GM18517 (cell line): Measurements from ENCODE around the gene RNF167.
"Not testable (repeated sequence)": the region's sequence is repeated elsewhere in the genome, so short reads cannot be mapped to it uniquely, and the experiment has no call there.

Experiments used
- ATAC-seq: cut with Tn5 transposase; IDR thresholded peaks from one replicate; pipeline ENCODE4 v1.9.1; 2021; ENCODE audit warnings: mild to moderate bottlenecking, moderate library complexity; ENCODE audit not compliant: unreplicated experiment

The RNF167 gene

DNA sequence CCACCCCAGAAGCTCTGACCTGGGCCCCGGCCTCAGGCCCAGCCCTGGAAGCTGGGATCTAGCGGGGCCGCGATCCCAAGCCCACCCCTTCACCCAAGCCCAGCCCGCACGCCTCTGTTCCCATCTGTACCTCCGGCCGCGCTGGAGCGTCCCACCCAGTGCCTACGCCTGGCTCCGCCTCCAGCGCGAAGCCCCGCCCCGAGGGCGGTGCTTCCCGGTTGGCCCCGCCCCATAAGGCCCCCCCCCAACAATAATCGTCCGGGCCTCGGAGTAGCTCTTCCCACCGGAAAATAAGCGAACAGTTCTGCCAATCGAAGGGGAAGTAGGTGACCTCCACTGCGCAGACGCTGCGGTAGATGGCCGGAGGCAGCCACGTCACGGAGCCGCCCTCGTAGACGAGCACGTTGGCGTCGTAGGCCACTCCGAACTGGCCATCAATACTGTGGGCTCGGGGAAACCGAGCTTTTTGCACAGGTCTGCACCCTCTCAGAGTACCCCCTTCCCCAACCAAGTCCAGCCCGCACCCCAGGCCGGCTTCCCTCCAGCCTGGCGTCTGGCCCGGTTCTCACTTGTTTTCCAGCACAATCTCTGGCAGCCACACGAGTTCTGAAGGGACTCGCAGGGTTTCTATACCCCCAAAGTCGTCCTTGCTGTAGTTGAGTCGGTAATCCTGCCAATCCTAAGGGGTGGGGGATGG lies 38.3 kb upstream of the RNF167 start:
- ATAC-seq: no peak

DNA sequence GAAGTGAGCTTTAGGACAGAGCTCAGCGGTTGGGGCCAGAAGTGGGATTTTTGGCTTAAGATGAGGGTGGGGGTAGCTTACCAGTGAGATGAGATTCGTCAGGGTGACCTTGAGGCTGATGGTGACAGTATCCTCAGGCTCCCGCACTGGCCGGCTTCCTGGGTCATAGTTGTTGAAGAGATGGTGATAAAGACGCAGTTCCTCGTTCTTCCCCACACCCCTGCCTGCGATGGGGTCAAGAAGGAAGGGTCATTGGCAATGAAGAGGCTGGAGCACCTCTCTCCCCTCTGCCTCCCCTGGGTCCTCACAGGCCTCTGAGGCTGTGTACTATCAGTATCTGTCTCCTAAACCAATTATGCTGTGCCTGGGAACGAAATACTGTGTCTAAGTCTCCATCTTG lies 37.5 kb upstream of the RNF167 start:
- no peak for ATAC-seq

DNA sequence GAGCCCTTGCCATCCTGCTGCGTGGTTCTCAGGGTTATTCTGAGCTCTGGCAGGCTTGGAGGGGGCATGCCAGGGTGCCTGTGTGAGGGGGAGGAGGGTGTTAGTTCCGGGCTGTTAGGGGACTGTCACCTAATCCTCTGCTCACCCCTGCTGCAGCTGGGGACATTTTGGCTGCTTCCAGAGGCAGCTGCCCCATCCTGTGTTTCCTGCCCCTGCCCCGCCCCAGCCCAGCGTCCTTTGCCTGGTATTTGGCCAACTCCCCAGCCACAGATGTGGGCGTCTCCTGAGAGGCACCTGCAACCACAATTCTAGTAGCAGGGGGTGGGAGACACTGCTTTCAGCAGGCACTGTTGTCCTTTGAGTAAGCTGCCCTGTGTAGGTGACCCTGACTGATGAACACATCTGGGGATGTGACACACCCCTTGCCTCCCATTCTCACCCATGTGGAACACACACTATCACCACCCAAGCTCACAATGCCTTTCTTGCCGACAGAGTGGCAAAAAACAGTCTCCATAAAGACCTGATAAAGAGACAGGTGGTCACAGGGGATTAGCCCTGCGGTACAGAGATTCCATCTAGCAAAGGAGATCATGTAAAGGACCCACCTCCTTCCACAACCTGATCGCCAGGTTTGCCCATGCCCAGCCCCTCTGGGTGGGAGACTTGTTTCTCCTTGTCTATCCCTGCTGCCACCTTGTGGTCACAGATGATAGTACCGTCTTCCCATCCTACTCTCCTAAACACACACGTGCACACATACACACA lies 36.8 kb upstream of the RNF167 start, which contains the start of gene CHRNE:
Gene CHRNE, minus strand, starts transcription at position 48 of the 768 bp plus-strand sequence. Its CDS starts 35 bp downstream, at position 13.
- ATAC-seq: no peak

DNA sequence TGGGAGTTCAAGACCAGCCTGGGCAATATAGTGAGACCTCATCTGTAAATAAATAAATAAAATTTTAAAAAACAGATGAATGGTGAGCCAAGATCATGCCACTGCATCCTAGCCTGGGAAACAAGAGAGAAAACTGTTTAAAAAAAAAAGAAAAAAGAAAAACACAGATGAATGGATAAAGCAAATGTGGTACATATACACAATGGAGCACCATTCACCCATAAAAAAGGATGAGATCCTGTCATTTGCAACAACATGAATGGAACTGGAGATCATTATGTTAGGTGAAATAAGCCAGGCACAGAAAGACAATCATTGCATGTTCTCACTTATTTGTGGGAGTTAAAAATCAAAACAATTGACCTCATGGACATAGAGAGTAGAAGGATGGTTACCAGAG lies 33.4 kb upstream of the RNF167 start:
- not testable (repeated sequence) for ATAC-seq

DNA sequence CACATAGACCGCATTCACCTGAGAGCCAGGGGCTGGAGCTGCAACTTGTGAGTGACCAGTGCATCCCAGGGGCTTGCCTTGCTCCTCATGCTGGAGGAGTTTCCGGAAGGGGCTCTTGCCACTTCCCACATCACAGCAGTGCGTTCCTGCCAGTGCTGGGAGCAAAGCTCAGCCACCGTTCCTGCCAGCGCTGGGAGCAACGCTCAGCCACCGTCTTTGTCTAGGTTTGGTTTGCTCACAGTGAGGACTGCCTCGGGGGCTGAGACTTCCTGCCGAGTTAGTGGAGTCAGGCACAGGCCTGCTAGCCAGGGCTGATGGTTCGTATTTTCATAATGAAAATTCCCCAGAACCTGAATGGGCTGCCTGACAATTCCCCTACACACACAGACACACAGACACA lies 31.8 kb upstream of the RNF167 start:
- no peak for ATAC-seq

DNA sequence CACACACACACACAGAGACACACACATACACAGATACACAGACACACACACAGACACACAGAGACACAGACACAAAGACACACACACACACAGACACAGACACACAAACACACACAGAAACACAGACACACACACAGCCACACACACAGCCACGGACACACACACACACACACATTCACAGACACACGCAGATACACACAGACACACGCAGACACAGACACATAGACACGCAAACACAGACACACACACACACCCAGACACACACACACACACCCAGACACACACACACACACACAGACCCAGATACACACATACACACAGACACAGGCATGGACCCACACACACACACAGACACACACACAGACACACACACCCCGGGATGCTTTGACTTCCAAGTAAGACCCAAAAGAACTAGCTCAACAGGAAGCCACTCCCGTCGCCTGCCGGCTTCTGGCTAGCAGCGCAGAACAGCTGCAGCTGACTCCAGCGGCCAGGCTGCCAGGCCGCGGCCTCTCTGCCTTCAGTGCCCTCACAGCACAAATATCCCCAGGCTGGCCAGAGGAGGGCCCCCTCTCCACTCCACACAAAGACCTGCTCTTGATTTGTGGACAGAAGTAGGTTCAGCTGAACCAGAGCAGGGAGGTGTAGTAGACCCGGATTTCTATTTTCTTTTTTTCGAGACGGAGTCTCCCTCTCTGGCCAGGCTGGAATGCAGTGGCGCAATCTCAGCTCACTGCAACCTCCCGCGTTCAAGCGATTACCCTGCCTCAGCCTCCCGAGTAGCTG lies 31.2 kb upstream of the RNF167 start:
- ATAC-seq: no peak

DNA sequence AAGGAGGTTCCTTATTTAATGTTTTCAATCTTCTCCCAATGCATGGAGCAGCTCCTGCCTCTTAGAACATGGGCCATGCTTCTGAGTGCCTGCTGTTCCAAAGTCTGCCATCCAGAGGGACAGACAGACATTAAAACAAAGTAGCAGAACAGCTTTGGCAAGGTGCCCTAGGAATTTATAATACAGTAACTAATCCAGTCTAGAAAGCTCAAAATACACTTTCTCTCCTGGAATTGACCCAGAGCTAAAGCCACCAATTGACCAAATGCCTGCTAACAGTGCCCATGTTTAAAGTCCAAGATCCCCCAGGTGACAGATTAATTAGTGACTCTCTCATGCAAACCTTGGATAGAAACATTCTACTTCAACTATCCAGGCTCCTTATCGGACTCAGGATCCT lies 26.1 kb upstream of the RNF167 start:
- no peak for ATAC-seq

DNA sequence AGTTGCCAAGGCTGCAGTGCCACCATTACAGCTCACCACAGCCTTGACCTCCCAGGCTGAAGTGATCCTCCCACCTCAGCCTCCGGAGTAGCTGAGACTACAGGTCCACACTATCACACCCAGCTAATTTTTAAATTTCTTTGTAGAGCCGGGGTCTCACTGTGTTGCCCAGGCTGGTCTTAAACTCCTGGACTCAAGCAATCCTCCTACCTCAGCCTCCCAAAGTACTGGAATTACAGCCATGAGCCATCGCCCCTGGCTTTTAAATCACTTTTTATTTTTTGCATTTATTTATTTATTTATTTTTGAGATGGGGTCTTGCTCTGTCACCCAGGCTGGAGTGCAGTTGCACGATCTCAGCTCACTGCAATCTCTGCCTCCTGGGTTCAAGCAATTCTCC lies 25.5 kb upstream of the RNF167 start:
- not testable (repeated sequence) for ATAC-seq

DNA sequence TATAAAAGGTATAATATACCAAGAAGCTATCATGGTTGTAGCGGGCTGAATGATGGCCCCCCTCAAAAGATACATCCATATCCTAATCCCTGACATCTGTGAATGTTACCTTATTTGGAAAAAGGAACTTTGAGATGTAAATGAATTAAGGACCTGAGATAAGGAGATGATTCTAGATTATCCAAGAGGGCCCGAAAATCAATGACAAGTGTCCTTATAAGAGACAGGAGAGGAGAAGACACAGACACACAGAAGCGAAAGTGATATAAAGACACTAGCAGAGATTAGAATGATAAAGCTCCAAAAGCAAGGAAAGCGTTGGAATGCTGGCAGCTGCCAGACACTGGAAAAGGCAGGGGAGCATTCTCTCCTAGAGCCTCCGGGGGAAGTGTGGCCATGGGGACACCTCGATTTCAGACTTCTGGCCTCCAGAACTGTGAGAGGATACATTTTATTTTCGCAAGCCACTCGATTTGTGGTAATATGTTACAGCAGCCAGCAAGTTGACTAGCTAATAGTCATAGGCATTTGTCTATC lies 20.5 kb upstream of the RNF167 start:
- no peak for ATAC-seq

DNA sequence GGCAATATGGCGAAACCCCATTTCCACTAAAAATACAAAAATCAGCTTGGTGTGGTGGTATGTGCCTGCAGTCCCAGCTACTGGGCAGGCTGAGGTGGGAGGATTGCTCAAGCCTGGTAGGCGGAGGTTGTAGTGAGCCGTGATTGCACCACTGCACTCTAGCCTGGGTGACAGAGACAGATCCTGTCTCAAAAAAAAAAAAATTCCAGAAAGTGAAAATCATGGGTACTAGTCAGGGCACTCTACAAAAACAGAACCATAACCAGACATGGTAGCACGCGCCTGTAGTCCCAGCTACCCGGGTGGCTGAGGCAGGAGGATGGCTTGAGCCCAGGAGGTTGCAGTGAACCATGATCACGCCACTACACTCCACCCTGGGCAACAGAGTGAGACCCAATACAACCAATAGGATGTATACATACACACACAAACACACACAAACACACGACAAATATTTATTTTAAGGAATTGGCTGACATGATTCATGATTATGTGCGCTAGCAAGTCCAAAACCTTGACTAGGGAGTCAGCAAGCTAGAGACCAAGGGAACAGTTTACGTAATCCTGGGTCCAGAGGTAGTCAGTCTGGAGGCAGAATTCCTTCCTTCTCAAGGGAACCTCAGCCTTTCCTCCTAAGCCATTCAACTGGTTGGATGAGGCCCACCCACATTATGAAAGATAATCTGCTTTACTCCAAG lies 19.6 kb upstream of the RNF167 start:
- ATAC-seq: no peak

DNA sequence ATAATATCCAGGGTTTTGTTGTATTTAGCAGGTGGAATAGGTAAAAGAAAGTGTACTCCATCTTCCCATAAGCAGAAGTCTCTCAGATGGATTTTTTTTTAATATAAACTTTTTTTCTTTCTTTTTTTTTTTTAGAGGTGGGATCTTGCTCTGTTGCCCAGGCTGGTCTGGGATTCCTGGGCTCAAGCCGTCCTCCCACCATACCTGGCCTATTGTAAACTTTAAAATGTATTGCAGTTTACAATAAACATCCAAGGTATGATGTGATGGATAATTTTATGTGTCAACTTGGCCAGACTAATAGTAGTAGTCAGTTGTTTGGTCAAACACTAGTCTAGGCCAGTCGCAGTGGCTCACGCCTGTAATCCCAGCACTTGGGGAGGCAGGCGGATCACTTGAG lies 18.7 kb upstream of the RNF167 start:
- ATAC-seq: no peak

DNA sequence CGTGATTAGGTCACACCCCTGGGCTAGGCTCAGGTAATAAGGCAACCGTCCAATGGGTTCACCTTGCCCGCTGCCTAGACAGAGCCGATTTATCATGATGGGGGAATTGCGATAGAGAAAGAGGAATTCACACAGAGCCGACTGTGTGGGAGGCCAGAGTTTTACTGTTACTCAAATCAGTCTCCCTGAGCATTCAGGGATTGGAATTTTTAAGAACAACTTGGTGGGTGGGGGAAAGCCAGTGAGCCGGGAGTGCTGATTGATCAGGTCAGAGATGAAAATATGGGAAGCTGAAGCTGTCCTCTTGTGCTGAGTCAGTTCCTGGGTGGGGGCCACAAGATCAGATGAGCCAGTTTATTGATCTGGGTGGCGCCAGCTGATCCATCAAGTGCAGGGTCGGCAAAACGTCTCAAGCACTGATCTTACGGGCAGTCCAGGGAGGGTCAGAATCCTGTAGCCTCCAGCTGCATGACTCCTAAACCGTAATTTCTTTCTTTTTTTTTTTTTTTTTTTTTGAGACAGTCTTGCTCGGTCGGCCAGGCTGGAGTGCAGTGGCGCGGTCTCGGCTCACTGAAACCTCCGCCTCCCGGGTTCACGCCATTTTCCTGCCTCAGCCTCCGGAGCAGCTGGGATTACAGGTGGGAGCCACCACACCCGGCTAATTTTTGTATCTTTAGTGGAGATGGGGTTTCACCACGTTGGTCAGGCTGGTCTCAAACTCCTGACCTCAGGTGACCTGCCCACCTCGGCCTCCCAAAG lies 13.3 kb upstream of the RNF167 start:
- not testable (repeated sequence) for ATAC-seq

DNA sequence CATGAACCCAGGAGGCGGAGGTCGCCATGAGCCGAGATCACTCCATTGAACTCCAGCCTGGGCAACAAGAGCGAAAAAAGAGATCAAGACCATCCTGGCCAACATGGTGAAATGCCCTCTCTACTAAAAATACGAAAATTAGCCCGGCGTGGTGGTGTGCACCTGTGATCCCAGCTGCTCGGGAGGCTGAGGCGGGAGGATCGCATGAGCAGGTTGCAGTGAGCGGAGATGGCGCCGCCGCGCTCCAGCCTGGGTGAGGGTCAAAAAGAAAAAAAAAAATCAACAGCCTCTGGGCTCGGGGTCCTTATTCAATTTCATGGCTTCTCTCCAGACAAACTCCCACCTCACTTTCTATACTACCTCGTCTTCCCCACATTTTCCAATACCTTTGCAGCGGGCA lies 11.2 kb upstream of the RNF167 start:
- no peak for ATAC-seq

DNA sequence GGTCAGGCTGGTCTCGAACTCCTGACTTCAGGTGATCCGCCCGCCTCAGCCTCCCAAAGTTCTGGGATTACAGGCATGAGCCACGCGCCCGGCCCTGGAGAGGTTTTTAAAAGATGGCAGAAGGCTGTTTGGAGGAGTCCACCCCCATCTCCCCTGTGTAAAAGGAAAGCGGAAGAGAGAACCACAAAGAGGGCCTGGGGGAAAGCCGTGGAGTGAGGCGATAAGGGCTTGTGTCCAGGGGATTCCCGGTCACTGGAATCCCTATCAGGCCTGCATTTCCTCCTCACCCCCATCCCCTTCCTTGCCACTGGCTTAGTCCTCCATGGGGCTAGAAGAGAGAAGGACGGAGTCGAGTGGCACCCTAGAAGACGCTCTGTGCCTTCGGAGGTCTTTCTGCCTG lies 8.1 kb upstream of the RNF167 start, which contains the start of gene GP1BA:
Gene GP1BA, plus strand, starts transcription at position 315 of the 400 bp plus-strand sequence. CDS start 328 bp downstream, outside the sequence.
- no peak for ATAC-seq

DNA sequence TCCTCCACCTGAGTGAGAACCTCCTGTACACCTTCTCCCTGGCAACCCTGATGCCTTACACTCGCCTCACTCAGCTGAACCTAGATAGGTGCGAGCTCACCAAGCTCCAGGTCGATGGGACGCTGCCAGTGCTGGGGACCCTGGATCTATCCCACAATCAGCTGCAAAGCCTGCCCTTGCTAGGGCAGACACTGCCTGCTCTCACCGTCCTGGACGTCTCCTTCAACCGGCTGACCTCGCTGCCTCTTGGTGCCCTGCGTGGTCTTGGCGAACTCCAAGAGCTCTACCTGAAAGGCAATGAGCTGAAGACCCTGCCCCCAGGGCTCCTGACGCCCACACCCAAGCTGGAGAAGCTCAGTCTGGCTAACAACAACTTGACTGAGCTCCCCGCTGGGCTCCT lies 7.3 kb upstream of the RNF167 start:
- no peak for ATAC-seq

DNA sequence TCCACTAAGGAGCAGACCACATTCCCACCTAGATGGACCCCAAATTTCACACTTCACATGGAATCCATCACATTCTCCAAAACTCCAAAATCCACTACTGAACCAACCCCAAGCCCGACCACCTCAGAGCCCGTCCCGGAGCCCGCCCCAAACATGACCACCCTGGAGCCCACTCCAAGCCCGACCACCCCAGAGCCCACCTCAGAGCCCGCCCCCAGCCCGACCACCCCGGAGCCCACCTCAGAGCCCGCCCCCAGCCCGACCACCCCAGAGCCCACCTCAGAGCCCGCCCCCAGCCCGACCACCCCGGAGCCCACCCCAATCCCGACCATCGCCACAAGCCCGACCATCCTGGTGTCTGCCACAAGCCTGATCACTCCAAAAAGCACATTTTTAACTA lies 6.4 kb upstream of the RNF167 start:
- ATAC-seq: no peak

DNA sequence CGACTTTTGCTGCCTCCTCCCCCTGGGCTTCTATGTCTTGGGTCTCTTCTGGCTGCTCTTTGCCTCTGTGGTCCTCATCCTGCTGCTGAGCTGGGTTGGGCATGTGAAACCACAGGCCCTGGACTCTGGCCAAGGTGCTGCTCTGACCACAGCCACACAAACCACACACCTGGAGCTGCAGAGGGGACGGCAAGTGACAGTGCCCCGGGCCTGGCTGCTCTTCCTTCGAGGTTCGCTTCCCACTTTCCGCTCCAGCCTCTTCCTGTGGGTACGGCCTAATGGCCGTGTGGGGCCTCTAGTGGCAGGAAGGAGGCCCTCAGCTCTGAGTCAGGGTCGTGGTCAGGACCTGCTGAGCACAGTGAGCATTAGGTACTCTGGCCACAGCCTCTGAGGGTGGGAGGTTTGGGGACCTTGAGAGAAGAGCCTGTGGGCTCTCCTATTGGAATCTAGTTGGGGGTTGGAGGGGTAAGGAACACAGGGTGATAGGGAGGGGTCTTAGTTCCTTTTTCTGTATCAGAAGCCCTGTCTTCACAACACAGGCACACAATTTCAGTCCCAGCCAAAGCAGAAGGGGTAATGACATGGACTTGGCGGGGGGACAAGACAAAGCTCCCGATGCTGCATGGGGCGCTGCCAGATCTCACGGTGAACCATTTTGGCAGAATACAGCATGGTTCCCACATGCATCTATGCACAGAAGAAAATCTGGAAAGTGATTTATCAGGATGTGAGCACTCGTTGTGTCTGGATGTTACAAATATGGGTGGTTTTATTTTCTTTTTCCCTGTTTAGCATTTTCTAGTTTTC lies 5.7 kb upstream of the RNF167 start:
- no peak for ATAC-seq

DNA sequence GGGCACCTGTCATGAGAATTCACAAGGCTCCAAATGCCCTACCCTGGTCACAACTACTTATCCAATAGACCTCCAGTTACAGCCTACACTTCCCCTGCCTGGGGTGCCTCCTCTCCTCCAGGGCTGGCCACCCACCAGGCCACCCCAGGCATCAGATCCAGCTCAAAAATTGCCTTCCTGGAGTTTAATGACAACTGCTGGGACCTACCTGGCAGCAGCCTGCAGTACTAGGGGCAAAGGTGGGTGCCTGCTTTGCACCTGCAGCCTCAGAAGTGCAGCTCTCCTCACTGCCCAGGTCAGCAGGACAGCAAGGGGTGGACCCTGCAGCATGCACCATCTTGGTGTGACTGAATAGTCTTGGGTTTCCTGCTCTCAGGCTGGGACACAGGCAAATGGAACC lies 4.4 kb upstream of the RNF167 start:
- no peak for ATAC-seq

DNA sequence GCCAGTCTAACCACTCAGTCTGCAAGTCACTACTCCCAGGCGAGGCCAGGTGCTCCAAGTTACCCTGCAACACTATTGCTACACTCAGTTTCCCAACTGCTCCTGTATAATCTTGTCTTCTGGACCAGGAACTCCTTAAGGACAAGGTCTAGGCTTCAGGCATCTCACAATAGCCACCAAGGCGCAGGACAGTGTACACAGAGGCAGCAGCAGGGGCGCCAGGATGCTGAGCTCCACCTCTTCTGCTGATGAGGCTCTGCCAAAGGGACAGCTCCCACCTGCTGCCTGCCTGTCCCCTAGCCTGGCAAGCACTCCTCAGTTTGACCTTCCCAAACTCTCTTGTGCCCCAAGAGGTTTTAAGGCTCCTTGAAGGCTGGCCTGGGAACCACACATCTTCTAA lies 3.6 kb upstream of the RNF167 start:
- no peak for ATAC-seq
